Osteoblast (primary cell): ENCODE measurements around the gene IL20RA. TPM values are rescaled to one million over a fixed set of nuclear protein-coding genes. Genes with fewer than 3 reads are reported as not detected.

Experiments used
- DNase-seq: peaks from one replicate; pipeline ENCODE4 v3.0.0; 2011; ENCODE audit warnings: low spot score, mixed read lengths; ENCODE audit not compliant: insufficient read length; ENCODE audit errors: missing footprints
- H2AFZ ChIP-seq: 2 replicates; pipeline ENCODE4 v1.6.0; 2011; ENCODE audit warnings: mild to moderate bottlenecking, low read length
- H3K27ac ChIP-seq: 2 replicates; pipeline ENCODE4 v1.5.1; 2011; ENCODE audit warnings: mild to moderate bottlenecking, low read depth, low read length, moderate library complexity
- H3K27me3 ChIP-seq: 2 replicates; pipeline ENCODE4 v1.6.0; 2012; ENCODE audit warnings: mild to moderate bottlenecking, control low read depth, inconsistent platforms, low read length, moderate library complexity; ENCODE audit not compliant: insufficient read depth
- H3K36me3 ChIP-seq: 2 replicates; pipeline ENCODE4 v1.5.1; 2011; ENCODE audit warnings: mild to moderate bottlenecking, low read length, control low read depth, moderate library complexity; ENCODE audit not compliant: insufficient read depth
- H3K4me1 ChIP-seq: 2 replicates; pipeline ENCODE4 v1.5.1; 2011; ENCODE audit warnings: mild to moderate bottlenecking, low read length, control low read depth, moderate library complexity; ENCODE audit not compliant: insufficient read depth
- H3K4me2 ChIP-seq: 2 replicates; pipeline ENCODE4 v1.6.0; 2011; ENCODE audit warnings: mild to moderate bottlenecking, low read length; ENCODE audit not compliant: insufficient read depth
- H3K4me3 ChIP-seq: fragments of 200-600 bp; sonication (generic); 3 replicates; pipeline ENCODE4 v1.5.1; 2012; ENCODE audit warnings: mild to moderate bottlenecking, low read length, inconsistent platforms; ENCODE audit not compliant: insufficient read depth
- H3K79me2 ChIP-seq: 2 replicates; pipeline ENCODE4 v1.6.0; 2012; ENCODE audit warnings: mild to moderate bottlenecking, low read length, control low read depth, inconsistent platforms; ENCODE audit not compliant: insufficient read depth
- H3K9me3 ChIP-seq: 2 replicates; pipeline ENCODE4 v1.5.1; 2011; ENCODE audit warnings: low read depth, low read length, control low read depth
- H4K20me1 ChIP-seq: 2 replicates; pipeline ENCODE4 v1.6.0; 2012; ENCODE audit warnings: mild to moderate bottlenecking, low read length, control low read depth; ENCODE audit not compliant: insufficient read depth
- total RNA-seq: library from RNA; depleted of rRNA; stranded (reverse); fragments of >200 nt; gene quantifications from 2 replicates; pipeline ENCODE4 v1.2.3, GENCODE V29; 2012
- TF ChIP-seq, protein P1 (sequence below): IDR thresholded peaks from 2 replicates; pipeline ENCODE4 v1.5.1; 2011; ENCODE audit warnings: mild to moderate bottlenecking, low read depth, low read length, moderate library complexity; ENCODE audit errors: extremely low read depth

The IL20RA gene
- total RNA-seq, 1 donor, result 0.36 TPM

DNA sequence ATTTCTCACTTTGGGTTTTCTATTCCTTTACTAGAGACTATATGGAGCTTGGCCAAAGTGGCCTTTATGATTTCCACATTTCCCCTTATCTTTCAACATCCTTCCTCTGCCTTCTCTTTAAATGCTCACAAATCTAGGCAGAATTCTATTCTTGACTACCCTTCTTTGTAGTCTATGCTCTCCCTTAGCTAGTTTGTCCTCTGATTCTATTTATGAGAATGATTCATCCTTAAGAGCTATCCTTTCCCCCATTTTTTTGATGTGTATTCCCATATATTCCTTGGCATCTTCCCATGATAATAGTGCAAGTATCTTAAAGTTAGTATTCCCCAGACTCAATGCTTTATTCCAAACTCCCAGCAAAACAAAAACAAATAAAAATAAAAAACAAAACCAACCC, 53.1 kb downstream of the IL20RA start:
- Histone ChIP-seq H4K20me1 (no peaks in the 10 kb centered on the region), H3K79me2 (no peaks in the 10 kb centered on the region), H3K36me3 (no peaks in the 10 kb centered on the region), H3K9me3 (no peaks in the 10 kb centered on the region), H3K4me3 (no peak overlapping the region), H3K4me2 (no peak overlapping the region), H3K27me3 (peaks cover 33% of the 10 kb centered on the region), H3K27ac (no peak overlapping the region), H3K4me1 (no peaks in the 10 kb centered on the region), H2AFZ (no peak overlapping the region)
- TF ChIP-seq, protein P1, sequence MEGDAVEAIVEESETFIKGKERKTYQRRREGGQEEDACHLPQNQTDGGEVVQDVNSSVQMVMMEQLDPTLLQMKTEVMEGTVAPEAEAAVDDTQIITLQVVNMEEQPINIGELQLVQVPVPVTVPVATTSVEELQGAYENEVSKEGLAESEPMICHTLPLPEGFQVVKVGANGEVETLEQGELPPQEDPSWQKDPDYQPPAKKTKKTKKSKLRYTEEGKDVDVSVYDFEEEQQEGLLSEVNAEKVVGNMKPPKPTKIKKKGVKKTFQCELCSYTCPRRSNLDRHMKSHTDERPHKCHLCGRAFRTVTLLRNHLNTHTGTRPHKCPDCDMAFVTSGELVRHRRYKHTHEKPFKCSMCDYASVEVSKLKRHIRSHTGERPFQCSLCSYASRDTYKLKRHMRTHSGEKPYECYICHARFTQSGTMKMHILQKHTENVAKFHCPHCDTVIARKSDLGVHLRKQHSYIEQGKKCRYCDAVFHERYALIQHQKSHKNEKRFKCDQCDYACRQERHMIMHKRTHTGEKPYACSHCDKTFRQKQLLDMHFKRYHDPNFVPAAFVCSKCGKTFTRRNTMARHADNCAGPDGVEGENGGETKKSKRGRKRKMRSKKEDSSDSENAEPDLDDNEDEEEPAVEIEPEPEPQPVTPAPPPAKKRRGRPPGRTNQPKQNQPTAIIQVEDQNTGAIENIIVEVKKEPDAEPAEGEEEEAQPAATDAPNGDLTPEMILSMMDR, result no peak
- DNase-seq, result no peak

DNA sequence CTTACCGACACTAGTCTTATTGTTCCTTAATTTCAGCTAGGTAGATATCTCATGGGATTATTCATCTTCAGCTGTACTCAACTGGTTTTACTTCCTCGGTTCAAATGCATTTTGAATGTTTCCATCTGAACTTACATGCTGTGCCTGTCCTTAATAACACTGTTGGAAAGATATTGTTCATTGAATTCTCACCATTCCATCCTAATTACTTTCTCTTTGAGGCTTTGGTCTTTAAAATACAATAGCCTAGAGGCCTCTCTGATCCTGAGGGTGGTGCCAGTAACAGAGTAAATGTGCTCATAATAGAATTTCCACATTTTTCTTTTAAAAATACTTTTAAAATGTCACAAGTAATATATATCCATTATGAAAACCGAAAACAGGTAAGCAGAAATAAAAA, 54.0 kb downstream of the IL20RA start:
- Histone ChIP-seq H3K79me2 (no peaks in the 10 kb centered on the region), H3K4me2 (no peak overlapping the region), H3K27ac (no peak overlapping the region), H3K36me3 (no peaks in the 10 kb centered on the region), H3K27me3 (peaks cover 33% of the 10 kb centered on the region), H3K4me3 (no peak overlapping the region), H3K9me3 (no peaks in the 10 kb centered on the region), H3K4me1 (no peaks in the 10 kb centered on the region), H2AFZ (no peak overlapping the region), H4K20me1 (no peaks in the 10 kb centered on the region)
- no peak for DNase-seq
- TF ChIP-seq, protein P1, result no peak

- peak overlapping the region; percentile 69 for H3K4me2 ChIP-seq
- H3K27me3 ChIP-seq, result peaks cover 33% of the 10 kb centered on the region
- no peaks in the 10 kb centered on the region for H3K9me3 ChIP-seq
- no peaks in the 10 kb centered on the region for H3K36me3 ChIP-seq
- TF ChIP-seq, protein P1, result no peak
- H3K4me1 ChIP-seq, result no peaks in the 10 kb centered on the region
- H3K4me3 ChIP-seq, result peak overlapping the region; percentile 57
- no peak for DNase-seq
- H2AFZ ChIP-seq, result no peak overlapping the region
- H3K79me2 ChIP-seq, result no peaks in the 10 kb centered on the region
- no peak overlapping the region for H3K27ac ChIP-seq
- no peaks in the 10 kb centered on the region for H4K20me1 ChIP-seq
These were observed 54.6 kb downstream of the IL20RA start for GRCh38 chr6:136990242-136990578.

- Histone ChIP-seq H3K79me2 (no peaks in the 10 kb centered on the region), H3K4me1 (no peaks in the 10 kb centered on the region), H4K20me1 (no peaks in the 10 kb centered on the region), H3K27ac (no peak overlapping the region), H3K4me2 (peak overlapping the region; percentile 69), H3K27me3 (peaks cover 31% of the 10 kb centered on the region), H3K4me3 (peak overlapping the region; percentile 57), H3K36me3 (no peaks in the 10 kb centered on the region), H3K9me3 (no peaks in the 10 kb centered on the region), H2AFZ (peak overlapping the region; percentile 84)
- TF ChIP-seq, protein P1, result no peak
- DNase-seq, result no peak
These were observed 55.1 kb downstream of the IL20RA start for GRCh38 chr6:136989571-136990241.
